GM19023 (cell line): ENCODE data around the gene DYNLL2.
"Not testable (repeated sequence)": the region's sequence is repeated elsewhere in the genome, so short reads cannot be mapped to it uniquely, and the experiment has no call there.

ENCODE experiments used
- ATAC-seq: cut with Tn5 transposase; IDR thresholded peaks from one replicate; pipeline ENCODE4 v1.9.1; 2021; ENCODE audit warnings: mild to moderate bottlenecking, moderate library complexity; ENCODE audit not compliant: unreplicated experiment

The DYNLL2 gene

DNA sequence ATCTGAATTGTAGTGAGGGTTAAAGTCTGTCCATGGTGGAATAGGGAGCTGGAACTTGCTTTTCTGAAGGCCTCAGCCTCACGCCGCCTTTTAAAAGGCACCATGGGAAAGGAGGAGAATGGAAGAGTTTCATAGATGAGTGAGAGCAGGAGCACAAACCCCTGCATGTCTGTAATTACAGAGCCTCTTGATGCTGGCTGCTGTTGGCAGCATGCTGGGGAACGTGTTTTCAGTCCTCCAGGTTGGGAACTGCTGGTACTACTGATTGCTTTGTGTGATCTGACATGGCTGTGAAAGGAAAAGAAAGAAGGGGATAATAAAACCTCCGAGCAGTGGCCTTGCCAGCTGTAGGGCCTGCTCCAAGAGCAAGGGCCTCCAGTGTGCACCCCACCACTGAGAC lies 16.8 kb upstream of the DYNLL2 start:
- no peak for ATAC-seq

DNA sequence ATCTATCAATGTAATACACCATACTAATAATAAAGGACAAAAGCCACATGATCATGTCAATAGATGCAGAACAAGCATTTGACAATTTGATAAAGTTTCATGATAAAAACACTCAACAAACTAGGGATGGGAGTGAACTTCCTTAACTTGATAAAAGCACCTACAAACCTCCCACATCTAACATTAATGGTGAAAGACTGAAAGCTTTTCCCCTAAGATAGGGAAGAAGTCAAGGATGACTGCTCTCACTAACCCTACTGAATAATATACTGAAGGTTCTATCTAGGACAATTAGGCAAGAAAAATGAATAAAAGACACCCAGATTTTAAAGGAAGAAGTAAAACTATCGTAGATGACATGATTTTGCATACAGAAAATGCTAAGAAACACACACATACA lies 10.4 kb upstream of the DYNLL2 start:
- no peak for ATAC-seq

DNA sequence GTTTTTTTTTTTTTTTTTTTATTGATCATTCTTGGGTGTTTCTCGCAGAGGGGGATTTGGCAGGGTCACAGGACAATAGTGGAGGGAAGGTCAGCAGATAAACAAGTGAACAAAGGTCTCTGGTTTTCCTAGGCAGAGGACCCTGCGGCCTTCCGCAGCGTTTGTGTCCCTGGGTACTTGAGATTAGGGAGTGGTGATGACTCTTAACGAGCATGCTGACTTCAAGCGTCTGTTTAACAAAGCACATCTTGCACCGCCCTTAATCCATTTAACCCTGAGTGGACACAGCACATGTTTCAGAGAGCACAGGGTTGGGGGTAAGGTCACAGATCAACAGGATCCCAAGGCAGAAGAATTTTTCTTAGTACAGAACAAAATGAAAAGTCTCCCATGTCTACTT lies 10.0 kb upstream of the DYNLL2 start:
- ATAC-seq: not testable (repeated sequence)

DNA sequence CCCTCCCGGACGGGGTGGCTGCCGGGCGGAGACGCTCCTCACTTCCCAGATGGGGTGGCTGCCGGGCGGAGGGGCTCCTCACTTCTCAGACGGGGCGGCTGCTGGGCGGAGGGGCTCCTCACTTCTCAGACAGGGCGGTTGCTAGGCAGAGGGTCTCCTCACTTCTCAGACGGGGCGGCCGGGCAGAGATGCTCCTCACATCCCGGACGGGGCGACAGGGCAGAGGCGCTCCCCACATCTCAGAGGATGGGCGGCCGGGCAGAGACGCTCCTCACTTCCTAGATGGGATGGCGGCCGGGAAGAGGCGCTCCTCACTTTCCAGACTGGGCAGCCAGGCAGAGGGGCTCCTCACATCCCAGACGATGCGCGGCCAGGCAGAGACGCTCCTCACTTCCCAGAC lies 8.8 kb upstream of the DYNLL2 start:
- ATAC-seq: not testable (repeated sequence)

DNA sequence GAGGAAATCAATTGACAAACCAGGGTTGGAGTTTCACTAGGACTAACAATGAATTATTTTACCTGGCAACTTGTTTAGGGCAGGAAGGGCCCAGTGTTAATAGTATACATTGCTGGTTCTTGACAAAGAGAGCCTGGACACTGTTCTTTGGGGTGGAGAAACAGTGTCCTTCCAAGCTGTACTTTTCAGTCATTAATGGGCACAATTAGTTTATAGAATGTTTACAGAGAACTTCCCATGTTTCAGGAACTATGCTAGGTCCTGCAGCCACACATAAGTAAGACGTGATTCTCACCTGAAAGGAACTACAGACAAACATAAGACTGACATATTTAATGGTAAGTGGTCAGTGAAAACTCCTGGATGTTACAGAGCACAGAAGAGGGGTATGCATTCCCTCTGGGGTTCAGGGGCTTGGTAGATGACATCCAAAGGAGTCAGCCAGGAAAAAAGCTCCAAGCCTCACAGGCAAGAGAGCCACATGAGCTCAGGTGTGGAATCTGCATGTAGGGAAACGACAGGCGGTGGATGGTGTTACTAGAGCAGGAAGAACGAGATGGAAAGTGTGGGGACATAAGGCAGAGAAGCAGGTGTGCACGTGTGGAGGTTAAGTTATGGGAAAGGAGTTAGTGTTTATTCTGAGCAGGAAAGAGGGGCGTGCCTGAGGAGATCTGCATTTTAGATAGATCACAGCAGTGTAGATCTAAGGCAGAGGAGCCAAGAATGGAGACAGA lies 3.8 kb upstream of the DYNLL2 start:
- ATAC-seq: no peak

DNA sequence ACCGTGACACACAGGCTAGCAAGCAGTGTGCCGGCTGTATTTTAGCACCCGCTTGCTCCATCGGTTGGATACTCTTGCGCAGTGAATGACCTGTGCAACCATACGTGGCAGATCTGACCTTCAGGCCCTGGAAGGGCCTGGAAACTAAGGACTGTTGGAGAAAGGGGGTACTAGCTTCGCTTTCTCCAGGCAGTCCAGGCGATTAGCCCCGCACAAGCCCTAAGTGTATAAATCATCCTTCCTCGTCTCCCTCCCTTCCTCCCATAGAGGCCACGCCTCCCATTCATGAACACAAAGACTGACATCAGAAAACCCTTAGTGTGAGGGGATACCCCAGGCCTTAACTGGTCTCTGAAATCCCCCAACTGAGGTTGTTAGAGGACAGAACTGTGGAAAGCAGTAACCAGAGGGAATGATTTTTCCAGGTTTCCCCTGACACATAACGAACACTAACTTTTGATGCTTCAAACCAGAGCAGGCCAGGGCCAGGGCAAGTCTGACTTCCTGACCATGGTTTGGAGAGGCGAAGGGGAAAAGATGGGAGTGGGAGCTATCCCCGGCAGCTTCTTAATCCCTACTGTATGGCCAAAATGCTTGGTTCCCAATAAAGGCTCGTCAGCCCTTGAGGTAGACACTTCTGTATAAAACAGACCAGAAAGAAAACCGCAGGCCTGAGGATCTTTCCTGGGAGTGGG lies 1.4 kb upstream of the DYNLL2 start:
- ATAC-seq: no peak

DNA sequence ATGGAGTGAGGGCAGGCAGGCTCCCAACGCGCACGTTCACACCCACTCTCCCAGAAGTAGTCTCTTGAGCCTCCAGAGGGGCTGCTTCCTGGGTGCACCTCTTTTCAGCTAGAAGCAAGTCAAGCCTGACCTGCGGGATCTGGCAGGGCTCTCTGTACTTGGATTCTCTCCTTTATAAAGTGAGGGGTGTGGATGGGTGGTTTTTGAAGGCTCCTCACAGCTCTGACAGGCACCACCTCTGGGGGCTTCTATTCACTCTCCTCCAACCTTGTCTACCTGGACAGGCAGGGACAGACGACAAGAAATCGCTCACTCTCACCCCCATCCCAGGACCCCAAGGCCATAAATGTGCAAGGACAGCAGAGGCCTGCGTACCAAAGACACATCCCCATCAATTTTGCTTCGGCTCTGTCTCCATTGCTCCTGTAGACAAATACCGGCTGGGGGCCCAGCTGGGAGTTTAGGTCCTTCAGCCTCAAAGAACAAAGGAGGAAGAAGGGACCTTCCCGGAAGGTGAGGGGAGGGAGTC lies 814 bp upstream of the DYNLL2 start:
- no peak for ATAC-seq

DNA sequence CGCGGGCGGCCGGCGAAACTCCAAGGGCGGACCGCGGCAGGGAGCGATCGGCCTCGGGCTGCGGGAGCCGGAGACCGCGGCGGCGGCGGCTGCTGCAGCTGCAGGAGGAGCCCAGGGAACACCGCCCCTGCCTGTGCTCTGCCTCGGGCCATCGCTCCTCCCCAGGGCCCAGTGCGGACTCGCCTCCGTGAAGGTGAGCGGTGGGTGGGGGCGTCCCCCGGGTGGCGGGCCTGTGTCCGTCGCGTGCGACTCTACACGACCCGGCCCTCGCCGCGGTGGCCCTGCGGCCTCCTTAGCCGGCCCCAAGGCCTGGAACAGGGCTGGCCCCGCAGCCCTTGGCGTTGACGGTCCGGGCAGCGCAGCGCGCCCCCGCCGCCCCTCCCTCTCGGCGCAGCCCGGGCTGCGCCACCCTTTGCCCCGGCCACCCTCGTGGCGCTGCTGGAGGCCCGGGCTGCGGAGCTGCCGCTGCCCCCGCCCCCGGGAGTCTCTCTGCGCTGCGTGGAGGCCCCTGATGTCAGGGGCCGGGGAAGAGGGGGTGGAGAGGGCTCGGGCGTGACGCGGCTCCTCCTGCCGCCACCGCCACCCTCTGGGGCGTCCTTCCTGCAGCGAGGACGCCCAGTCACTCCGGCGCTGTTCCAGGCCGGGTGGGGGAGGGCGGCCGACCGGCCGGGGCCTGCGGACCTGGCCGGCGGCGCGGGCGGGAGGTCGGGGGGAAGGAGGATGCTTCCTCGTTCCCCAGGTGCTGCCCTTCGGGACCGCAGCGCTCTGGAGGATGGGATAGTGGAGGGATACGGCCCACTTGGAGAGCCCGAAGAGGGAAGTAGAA lies 485 bp downstream of the DYNLL2 start:
- peak; percentile 56 for ATAC-seq

DNA sequence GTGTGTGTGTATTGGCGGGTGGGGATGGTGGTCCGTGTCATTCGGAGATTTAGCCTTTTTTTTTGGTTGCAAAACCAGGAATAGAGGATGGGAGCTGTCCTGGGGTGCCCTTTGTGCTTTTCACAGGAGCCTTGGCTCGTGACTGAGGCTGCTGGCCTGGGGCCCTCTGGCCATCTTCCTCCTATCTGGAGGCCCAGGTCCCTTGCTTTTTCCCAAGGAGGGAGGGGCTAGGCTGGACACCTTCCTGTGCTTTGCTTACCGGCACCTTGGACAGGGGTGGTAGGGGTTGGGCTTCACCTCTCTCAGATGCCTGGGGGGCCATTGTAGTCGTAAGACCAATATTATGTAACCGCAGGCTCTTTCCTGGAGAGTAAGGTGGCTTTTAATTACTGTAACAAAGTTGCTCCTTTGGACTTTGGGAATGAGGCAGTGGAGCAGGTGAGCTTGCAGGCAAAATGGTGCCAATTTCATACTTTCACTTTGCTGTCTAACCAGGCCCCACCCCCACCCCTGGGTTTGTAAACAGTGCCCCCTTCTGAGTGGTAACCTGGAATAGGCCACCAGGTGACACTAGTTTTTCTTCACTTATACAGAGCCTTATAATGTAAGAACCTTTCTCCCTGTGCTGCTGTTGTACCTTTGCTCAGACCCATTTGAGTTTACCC lies 1.2 kb downstream of the DYNLL2 start:
- no peak for ATAC-seq

DNA sequence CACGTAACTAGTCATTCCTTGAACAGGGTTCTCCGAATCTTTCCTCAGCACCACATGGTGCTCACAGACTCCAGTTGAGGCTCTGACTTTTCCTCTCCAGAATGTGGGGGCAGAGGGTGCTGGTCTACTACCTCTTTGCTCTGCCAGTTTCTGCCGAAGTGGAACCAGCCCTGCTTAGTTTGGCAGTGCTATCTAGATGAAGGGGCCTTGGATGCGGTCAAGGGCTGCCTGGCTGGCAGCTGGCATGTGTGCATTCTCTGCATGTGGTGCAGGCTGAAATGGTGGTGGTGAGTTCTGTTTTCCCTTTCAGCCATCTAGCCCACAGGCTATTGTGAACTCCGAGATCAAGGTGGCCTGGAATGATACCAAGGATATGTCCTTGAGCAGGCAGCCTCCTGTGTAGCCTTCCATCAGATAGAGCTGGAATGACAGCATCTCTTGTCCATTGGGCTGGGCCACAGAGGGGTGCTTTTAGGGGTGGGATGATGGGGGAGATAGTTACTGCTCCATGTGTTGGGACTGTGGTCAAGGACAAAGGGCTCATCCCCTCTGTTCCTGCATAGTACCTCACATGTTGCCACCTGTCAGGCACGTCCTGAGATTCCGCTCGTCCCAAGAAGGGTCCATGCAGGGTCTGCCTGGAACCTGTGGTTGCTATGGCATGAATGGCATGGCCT lies 2.0 kb downstream of the DYNLL2 start:
- ATAC-seq: no peak

DNA sequence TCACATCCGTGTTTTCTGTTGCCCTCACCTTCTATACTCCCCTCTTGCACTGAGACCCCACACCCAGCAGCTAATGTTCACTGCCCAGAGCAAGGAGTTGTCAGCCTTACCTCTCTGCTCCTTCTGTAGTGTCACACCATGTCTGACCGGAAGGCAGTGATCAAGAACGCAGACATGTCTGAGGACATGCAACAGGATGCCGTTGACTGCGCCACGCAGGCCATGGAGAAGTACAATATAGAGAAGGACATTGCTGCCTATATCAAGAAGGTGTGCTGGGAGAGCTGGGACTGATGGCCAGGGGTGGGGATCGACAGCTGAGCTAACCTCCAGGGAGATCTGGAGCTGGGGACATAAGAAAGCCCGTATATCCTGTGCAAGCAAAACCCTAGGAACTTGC lies 3.7 kb downstream of the DYNLL2 start:
- ATAC-seq: no peak

DNA sequence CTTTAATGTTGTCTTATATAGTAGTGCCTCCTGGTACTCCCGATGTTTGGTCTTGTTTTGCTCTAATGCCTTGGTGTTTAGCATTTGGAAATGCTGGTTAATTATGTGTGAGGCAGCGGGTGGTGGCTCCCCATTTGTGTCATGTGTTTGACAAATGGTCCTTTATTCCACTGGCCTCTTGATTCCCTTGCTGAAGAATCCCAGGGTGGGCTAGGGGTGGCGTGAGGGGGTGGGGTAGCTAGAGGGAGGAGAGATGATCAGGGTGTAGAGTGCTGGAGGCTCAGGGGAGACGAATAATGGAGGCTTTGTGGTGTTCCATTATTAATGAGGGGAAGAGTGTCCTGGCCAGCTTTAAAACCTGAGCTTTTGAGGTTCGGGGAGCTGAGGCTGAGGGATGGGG lies 5.4 kb downstream of the DYNLL2 start:
- ATAC-seq: no peak

DNA sequence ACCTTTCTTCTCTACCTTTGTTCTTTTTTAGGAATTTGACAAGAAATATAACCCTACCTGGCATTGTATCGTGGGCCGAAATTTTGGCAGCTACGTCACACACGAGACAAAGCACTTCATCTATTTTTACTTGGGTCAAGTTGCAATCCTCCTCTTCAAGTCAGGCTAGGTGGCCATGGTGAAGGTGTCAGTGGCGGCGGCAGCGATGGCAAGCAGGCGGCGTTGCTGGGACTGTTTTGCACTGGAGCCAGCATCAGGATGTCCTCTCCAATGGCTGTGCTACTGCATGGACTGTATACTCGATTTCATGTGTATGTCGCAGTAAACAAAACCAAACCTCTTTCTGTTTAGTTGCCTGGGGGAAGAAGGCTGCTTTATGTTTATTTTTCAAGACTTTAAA lies 5.9 kb downstream of the DYNLL2 start:
- no peak for ATAC-seq

DNA sequence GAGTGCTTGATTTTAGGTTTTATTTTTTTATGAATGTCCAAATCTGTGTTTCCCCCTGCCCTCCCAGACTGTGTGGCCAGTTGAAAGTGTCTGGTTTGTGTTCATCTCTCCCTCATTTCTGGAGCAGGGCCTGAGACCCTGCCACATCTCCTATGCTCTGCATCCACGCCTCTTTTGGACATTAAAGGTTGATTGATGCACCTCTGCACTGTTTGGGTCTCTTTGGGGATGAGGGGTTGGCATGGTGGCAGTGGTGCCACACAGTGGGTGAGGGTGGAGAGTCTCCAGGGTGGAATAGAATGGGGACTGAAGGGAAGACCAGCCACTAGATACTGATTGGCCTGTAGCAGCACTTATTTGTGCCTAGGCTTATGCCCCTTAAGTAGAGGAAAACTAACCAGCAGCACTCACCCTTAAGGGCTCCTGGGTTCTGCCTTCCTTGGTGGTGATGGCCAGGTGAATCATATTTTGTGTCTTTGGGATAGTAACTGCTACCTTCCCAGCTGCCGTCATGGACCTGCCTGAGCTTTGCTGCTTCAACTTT lies 7.9 kb downstream of the DYNLL2 start:
- ATAC-seq: no peak

DNA sequence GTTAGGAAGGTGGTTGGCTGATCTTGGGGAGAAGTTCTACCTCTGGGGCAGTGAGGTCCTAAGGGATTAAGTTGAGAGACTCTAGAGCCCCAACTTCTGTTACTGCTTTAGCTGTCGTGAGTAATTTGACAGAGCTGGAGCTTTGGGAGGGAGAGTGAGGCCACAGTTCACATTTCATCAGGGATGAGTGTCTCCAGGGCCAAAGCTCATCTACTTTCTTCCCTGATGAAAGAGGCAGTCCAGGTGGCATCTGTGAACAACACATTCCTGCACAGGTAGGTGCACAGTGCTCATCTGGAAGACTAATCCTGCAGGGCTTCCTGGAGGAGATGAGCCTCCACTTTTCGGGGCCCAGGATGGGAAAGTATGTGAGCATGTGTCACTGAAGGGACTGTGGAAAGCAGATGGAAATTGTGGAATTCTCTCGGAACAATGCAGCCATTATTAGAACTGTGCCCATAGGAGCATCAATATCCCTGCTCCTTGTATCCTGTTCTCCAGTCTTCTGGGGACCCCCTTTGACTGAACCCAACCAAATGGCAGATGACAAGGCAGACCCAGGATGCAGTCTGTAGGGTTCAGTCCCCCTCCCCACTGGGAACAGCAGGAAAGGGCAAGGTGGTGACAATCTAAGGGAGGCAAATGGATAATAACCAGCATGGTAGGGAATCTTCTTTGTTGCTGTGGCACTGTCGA lies 9.0 kb downstream of the DYNLL2 start:
- ATAC-seq: no peak

DNA sequence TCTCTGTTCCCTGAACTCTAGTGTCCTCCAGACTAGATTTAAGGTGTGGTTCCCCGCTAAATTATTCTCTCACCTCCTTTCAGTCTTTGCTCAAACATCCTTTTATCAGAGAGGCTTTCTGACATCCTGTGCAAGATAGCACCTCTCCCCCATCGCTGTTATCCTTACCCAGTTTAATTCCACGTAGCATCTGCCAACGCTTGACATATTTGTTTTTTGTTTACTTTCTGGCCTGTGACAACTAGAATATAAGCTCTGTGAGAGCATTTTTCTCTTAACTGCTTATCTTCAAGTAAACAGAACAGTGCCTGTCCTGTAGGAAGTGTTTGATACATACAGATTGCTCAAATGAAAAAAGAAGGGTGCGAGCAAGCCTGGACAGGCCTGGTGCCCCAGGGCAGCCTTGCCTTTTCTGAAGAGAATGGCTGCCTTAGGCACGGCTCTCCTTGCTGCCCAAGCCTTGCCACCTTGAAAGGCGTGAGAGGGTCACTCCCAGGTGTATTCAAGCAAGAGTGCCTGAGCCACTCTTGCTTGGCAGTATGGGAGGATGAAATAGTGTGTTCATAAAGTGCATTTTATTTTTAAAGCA lies 9.7 kb downstream of the DYNLL2 start:
- no peak for ATAC-seq

DNA sequence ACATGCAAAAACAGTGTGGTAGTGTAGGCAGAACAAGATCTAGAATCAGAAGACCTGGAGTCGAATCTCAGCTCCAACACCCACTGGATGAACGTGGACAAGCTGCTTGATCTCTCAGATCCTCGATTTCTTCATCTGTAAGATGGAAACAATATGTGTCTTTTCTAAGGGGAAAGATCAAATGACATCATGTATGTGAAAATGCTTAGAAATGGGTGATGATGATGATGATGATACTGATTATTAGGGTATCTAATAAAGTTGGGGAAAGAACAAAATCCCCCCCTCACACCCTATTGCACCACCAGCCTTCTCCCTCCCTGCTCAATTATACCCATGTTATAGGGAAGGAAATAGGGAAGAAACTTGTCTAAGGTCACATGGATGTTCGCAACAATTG lies 10.9 kb downstream of the DYNLL2 start:
- no peak for ATAC-seq

DNA sequence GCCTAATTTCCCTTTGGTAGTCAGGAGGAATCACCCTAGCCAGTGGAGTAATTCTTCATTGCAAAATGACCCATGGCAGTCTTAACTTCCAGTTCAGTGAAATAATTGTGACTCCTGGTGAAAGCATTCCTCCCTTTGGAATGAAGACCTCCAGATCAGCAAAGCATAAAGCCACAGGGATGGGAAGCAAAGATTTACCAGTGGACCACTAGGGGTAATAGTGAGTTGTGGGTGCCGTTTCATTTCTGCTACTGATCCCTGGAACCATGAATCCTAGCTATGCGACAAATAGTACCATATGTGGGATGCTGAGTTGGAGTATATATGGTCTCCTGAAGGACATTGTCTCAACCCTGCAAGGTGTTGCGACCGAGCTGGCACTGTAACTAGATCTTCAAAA lies 13.7 kb downstream of the DYNLL2 start:
- ATAC-seq: no peak

DNA sequence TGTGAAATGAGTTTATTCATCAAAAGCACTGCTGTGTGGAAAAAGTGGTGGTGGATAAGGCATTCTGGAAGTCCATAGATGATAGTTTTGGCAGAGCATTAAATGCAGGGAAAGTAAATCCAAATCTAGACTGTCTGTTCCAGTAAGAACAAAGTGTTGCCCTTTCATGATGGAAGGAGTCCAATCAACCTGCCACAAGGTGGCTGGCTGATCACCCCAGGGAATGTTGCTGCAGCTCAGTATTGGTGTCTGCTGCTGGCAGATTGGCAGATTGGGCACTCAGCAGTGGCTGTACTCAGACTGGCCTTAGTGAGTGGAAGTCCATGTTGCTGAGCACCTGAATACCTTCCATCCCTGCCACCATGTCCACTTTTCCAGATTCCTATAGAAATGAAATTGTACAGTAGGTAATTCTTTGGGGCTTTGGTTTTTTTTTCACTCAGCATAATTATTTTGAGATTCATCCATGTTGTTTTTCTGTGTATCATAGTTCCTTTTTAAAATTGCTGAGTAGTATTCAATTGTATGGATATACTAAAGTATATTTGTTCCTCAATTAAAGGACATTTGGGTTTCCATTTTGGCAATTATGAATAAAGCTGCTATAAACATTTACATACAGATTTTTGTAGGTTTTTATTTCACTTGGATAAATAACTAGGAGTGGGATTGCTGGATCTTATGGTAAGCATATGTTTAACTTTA lies 14.3 kb downstream of the DYNLL2 start:
- no peak for ATAC-seq
